Measurements from ENCODE around the gene TRIM24.
"Not testable (repeated sequence)": the region's sequence is repeated elsewhere in the genome, so short reads cannot be mapped to it uniquely, and the experiment has no call there.

The TRIM24 gene

DNA sequence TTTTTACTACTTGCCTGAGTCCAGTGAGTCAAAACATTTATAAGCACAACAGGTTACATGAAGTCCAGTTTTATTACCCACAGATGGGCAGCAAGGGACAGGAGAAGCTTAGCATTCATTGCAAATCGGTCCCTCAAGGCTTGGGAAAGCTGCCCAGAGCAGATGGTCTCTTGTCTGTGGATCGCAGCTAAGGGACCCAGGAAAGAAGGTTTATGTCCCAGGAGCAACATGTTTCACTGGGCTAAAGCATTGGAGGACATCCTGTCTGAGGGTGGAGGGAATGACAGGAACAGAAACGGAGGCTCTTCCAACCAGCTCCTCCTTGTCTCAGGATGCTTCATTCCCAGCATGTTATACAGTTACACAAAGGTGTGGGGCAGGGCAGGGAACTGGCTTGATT, 39.3 kb downstream of the TRIM24 start:
- no peak for DNase-seq

DNA sequence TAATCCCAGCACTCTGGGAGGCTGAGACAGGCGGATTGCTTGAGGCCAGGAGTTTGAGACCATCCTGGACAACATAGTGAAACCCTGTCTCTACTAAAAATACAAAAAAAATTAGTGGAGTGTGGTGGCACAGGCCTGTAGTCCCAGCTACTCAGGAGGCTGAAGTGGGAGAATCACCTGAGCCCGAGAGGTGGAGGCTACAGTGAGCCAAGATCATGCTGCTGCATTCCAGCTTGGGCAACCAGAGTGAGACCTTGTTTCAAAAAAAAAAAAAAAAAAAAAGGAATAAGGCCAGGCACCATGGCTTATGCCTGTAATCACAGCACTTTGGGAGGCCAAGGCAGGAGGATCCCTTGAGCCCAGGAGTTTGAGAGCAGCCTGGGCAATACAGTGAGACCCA, 40.2 kb downstream of the TRIM24 start:
- not testable (repeated sequence) for DNase-seq

DNA sequence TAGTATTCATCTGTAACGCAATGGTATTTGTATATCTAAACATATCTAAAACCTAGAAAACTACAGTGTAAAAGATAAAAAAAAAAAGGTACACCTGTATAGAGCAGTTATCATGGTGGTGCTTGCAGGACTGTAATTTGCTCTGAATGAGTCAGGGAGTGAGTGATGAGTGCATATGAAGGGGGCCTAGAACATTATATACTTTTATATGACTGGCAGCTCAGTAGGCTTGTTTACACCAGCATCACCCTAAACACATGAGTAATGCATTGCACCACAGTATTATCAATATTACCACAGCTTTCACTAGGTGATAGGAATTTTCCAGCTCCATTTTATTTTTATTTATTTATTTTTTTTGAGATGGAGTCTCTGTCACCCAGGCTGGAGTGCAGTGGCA, 40.8 kb downstream of the TRIM24 start:
- no peak for DNase-seq

DNA sequence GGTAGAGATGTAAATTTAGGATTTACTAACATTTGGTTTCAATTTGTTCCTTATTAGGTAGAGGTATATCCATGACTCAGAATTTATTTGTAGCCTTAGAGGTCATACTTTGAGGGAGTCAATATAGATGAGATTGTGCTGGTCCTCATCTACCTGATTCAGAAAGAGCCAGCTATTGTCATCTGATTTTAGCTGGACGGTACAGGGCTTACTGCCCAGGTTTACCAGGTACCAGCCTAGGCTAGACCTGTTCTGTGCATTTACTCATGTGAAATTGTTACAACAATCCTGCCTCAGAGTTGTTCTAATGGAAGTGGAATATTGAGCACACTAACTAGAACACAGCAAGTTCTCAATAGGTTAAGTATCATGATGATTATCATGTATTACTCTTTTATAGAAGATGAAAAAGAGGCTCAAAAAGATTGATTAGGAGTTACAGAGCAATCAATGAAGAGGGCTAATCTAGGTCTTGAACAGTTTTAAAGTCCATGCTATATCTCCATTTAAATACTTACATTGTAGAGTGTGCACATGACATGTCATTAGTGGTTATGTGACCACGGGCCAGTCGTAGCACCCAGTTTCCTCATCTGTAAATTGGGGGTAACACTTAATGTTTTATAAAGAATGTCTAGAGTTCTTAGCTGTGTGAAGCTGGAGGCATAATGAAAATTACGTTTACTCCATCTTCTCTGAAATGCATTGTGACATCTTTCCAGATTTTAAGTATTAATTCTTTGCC, 42.1 kb downstream of the TRIM24 start:
- no peak for DNase-seq

DNA sequence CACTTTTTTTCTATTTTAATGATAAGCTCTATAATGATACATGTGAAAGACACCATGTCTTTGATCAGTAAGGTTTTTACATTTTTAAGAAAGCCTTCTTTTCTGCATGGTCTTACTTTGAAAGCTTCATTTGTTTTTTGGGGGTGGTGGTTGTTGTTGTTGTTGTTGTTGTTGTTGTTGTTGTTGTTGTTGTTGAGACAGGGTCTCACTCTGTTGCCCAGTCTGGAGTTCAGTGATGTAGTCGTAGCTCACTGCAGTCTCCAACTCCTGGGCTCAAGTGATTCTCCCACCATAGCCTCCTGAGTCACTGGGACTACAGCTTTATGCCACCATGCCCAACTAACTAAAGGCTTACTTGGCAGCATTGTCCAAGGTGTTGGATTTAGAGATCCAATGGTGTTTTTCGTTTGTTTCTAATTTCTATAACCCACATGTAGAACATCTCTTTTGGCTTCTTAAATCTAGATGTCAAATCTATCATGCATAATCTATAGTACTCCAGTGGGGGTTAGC, 45.4 kb downstream of the TRIM24 start:
- no peak for DNase-seq

DNA sequence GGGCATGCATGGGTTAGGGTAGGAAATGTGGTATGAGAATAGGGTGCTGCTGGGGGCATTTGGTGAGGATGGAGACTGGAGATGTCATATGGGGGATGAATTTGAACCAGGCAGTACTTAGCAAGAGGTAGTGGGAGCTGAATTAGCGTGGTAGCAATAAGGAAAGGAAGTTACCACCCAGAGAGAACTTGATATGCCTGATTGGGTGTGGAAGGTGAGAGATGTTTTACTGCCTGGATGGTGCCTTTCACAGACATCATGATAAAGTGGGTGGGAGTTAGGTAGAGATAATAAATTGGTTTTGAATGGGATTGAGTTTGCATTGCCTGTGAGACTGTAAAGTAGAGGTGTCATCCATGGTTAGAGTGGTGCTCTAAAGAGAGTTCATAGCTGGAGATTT, 46.7 kb downstream of the TRIM24 start:
- no peak for DNase-seq

DNA sequence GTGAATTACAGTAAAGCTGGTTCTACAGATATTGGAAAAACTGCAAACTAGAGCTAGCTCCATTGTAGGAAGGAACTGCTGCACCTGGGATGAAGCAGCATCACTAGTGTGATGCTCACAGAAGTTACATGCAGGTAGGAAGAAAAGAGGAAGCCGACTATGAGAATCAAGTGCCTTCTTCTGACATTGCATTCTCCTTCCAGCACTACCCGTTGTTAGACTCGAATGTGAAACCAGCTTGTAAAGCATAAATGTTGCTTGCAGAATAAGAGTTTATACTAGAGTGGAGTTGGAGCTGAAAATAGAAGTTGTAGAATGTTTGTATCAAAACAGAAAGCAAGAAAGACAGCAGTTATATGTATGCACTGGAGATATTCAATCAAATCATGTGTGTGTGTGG, 49.9 kb downstream of the TRIM24 start:
- no peak for DNase-seq

DNA sequence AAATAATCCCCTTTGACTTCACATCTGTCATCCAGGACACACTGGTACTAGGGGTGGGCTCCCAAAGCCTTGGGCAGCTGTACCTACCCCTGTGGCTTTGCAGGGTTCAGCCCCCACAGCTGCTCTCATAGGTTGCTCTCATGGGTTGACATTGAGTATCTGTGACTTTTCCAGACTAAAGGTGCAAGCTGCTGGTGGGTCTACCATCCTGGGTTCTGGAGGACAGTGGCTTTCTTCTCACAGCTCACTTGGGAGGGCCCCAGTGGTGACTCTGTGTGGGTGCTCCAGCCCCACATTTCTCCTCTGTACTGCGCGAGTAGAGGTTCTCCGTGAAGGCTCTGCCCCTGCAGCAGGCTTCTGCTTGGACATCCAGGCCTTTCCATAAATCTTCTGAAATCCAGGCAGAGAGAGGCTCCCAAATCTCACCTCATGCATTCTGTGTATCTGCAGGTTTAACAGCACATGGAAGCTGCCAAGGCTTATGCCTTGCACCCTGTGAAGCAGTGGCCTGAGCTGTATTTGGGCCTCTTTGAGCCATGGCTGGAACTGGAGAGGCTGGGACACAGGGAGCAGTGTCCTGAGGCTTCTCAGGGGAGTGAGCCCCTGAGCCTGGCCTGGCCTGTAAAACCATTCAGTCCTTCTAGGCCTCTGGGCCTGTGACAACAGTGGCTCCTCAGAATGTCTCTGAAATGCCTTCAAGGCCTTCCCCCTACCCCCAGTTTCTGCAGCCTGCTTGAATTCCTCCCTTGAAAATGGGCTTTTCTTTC, 52.2 kb downstream of the TRIM24 start:
- no peak for DNase-seq

DNA sequence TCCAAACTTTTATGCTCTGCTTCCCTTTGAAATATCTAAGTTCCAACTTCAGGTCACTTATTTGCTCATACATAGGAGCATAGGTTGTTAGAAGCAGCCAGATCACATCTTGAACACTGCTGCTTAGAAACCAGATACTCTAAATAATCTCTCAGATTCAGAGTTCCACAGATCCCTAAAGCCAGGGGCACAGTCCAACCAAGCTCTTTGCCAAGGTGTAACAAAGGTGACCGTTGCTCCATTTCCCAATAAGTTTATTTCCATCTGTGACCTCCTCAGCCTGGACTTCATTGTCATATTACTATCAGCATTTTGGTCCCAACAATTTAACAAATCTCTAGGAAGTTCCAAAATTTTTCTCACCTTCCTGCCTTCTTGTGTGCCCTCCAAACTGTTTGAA, 52.8 kb downstream of the TRIM24 start:
- no peak for DNase-seq

DNA sequence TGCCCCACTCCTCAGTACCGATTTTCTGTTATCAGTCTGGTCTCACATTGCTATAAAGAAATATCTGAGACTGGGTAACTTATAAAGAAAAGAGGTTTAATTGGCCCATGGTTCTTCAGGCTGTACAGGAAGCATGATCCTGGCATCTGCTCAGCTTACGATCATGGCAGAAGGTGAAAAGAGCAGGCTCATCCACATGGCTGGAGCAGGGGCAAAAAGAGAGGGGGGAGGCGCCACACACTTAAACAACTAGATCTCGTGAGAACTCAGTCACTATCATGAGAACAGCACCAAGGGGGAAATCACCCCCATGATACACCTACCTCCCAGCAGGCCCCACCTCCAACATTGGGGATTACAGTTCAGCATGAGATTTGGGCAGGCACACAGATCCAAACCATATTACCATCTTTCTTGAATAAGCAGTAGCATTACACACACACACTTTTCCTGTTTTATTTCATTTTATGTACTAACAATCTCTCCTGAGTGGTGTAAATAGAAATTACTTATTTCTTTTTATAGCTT, 53.3 kb downstream of the TRIM24 start:
- DNase-seq: no peak

DNA sequence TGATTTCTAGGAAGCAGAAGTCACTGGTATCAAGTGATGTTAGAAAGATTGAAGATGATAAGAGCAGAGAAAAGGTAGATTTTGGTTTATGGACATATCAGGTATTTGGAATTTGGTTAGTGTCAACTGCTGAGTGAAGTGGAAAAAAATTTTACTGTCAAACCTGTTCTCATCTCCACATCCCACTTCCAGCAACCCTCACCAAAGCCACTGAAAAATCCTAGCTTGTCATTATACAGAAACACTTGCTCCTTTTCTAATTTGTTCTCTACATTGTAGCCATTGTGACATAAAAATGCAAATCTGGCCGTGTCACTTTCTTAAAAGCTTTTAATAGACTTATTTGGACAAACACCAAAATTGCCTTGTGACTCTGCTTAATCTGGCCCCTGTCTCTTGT, 54.0 kb downstream of the TRIM24 start:
- no peak for DNase-seq

DNA sequence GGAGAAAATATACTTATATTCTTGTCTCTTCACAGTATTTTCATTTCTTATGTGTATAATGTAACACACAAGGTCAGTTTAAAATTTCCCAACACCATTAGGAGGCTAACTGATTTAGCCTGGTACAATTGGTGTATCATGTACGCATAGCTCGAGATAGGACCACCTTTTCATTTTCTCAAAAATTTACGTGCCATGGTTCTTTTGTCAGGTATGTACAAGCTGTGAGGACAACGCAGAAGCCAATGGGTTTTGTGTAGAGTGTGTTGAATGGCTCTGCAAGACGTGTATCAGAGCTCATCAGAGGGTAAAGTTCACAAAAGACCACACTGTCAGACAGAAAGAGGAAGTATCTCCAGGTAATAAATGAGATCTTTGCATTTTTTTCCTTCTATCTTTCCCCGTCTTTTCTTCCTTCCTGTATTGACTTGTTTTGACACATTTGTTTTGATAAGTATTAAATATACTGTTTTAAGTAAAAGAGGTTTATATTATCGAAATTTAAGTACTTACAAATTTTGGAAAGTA, 55.0 kb downstream of the TRIM24 start:
- DNase-seq: no peak

DNA sequence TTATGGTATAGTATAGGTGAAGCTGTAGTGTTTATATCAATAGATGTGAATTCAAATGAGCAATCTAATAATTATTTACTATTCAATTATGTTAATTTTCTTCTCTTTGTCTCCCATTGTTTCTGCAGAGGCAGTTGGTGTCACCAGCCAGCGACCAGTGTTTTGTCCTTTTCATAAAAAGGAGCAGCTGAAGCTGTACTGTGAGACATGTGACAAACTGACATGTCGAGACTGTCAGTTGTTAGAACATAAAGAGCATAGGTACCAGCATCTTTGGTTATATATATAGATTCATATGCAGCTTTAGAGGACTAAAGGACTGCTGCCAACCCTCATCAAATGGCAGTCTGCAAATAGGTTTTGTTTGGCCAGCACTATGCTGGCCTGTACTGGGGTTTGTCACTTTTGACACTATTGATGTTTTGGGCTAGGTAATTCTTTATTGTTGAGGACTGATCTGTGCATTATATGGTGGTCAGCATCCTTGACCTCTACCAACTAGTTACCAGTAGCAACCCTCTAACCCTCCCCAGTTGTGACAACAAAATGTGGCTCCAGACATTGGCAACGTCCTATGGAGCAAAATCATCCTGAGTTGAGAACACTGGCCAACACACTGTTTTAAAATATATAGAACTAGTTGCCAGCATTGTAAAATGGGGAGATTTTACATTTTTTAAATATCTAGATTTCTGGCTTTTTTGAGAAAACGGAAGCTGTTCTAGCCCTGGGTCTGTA, 59.2 kb downstream of the TRIM24 start:
- DNase-seq: no peak

DNA sequence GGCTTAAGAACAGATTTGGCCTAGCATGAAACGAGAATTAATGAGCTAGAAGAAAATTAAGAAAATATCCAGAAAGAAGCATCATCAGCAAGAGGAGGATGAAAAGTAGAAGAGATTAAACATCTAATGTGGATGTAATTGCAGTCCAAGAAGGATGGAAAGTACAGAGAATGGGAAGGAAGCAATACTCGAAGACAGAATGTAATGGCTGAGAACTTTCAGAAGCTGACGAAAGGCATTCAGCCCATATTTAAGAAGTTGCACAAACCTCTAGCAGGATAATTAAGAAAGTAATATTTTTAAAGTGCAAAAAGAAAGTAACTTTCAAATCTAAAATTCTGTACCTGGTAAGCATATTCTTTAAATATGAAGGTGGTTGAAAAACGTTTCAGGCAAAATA, 60.7 kb downstream of the TRIM24 start:
- DNase-seq: no peak

DNA sequence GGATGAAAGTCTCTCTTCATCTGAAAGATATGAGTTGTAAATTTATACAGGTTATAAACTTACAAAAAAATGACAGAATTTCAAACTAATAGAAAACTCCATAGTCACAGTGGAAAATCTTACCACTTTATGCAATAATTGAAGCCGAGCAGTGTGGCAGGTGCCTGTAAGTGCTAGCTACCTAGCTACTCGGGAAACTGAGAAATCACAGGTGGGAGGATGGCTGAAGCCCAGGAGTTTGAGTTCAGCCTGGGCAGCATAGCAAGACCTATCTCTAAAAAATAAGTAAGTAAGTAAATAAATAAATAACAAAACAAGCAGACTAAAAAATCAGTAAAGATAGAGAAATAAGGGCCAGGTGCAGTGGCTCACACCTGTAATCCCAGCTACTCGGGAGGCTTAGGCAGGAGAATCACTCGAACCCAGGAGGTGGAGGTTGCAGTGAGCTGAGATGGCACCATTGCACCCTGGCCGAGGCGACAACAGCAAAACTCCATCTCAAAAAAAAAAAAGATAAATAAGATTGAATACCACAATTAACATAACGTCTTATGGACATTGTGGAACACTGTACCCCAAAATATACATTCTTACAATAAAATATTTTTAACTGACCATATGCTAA, 61.9 kb downstream of the TRIM24 start:
- DNase-seq: no peak

DNA sequence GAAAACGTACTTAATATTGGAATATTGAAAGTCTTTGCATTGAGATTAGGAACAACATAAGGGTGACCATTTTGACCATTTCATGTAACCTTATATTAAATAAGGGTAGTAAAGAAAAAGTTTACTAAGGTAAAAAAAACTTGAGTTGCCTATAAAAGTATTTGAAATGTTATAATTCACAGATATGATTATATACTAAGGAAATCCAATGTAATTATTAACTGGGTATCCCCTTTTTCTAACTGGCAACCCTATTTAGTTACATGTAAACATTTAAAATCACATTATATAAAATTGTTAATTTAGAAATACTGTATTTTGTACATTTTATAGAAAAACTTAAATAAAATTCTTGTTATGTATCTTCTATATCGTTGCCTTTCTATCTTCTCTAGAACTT, 64.2 kb downstream of the TRIM24 start:
- no peak for DNase-seq

DNA sequence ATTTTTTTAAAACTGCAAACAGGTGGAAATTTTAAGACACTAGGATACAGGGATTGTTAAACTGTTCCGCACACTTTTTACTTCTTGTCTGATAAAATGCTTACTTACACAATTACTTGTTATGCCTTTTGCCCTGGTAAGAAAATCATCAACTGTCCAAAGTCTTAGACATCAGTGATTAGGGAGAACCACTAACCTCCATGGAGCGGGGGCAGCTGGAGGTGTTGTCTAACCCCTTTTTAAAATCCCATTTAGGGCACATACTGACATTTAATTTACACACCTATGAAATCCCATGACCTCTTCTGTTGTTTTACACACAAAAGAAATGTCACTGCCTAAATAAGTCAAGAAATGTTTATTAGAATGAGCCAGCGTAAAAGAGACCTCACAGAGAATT, 65.7 kb downstream of the TRIM24 start:
- DNase-seq: no peak

DNA sequence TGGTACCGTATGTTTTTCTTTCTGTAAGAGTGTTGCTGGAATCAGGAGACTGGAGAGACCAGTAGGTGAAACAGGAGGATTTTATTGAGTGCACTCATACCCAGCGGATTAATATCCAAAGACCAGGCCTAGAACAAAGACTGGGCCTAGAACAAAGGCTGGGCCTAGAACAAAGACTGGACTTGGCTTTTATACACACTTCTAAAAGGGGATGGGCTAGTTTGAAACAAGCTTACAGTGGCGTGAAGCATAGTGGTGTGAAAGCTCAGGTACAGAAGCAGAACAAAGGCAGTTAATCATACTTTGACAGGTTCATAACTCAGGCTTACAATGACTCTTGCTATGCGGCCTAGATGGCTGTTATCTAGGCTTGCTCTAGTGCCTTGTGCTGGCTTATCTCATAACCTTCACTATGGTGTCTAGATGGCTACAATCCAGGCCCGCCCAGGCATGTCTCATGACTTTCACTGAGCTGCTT, 67.7 kb downstream of the TRIM24 start:
- no peak for DNase-seq

DNA sequence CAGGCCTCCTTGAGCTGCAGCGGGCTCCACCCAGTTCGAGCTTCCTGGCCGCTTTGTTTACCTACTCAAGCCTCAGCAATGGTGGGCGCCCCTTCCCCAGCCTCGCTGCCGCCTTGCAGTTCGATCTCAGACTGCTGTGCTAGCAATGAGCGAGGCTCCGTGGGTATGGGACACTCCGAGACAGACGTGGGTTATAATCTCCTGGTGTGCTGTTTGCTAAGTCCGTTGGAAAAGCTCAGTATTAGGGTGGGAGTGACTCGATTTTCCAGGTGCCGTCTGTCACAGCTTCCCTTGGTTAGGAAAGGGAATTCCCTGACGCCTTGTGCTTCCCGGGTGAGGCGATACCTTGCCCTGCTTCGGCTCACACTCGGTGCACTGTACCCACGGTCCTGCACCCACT, 76.8 kb downstream of the TRIM24 start:
- not testable (repeated sequence) for DNase-seq

DNA sequence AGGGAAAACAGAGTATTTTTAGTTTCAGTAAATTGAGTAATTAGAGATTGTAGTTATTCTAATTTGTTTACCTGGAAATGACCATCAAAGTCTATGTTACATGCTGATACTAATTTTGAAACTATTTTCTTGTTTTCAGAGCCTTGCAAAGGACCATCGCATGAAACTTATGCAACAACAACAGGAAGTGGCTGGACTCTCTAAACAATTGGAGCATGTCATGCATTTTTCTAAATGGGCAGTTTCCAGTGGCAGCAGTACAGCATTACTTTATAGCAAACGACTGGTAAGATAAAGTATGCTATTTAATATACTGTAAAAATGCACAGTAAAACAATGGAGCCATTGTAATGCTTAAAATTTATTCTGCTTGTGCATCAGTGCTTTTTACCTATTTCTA, 78.5 kb downstream of the TRIM24 start:
- no peak for DNase-seq

DNA sequence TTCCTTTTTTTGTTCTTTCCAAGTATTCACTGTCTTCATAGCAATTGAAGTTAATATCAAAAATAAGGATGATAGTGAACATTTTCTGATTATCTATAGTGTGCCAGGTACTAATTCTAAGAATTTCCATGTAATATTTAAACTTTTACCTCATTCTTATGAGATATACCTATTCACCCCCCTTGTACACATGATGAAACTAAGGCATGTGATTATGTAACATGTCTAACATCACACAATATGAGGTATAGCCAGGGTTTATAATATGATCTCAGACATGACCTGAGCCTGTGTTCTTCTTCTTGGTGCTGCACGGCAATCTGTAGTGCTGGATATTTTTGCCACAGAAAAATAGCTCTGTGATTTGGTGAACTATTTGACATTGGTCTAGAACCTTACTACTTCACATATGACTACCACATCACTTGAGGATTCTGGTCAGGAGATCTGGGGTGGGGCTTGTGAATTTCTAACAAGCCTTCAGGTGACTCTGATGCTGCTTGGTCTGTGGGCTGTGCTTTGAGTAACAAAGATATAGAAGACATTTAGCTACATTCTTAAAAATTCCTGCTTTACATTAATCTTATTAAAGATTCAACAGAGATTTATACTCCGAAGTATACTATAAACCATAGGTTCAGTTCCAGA, 79.1 kb downstream of the TRIM24 start:
- DNase-seq: no peak

DNA sequence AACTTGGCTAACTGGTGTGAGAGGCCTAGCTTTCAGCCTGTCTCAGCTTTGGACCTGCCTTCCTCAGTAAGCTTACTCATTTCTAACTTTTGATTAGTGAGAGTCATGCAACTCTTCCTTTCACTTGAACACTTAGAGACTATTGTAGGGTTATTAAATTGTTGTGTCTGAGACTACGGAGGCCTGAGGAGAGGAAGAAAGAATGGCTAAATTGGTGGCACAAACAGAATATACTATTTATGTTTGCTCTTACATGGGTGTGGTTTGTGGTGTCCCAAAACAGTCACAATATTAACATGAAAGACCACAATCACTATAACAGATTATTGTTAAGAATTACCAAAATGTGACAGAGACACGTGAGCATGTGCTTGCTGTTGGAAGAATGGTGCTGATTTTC, 82.1 kb downstream of the TRIM24 start:
- DNase-seq: no peak
